Measurements from ENCODE around the gene MDFIC2.
"Not testable (repeated sequence)": the region's sequence is repeated elsewhere in the genome, so short reads cannot be mapped to it uniquely, and the experiment has no call there.

The MDFIC2 gene

DNA sequence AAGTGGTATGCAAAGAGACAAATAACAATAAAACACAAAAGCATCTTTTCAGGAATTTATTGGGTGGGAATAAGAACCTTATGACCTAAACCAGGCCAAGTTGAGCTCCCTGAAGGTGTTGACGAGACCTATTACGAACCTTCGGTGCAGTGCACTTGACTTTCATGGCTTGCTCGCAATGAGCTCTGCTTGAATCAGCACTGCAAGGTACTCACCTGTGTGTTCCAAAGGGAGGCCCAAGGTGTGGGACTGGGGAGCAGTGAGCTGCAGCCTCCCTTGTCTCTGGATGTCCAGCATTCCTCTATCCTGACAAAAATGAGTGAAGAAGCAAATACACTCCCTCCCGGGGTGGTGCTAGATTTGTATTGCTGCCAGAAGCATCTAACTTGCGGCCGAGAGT, at the start of gene MDFIC2:
Gene MDFIC2 (minus strand): TSS at position 303 of the 400 bp plus-strand sequence. CDS start 665 bp downstream, outside the sequence.
- no peak for DNase-seq

DNA sequence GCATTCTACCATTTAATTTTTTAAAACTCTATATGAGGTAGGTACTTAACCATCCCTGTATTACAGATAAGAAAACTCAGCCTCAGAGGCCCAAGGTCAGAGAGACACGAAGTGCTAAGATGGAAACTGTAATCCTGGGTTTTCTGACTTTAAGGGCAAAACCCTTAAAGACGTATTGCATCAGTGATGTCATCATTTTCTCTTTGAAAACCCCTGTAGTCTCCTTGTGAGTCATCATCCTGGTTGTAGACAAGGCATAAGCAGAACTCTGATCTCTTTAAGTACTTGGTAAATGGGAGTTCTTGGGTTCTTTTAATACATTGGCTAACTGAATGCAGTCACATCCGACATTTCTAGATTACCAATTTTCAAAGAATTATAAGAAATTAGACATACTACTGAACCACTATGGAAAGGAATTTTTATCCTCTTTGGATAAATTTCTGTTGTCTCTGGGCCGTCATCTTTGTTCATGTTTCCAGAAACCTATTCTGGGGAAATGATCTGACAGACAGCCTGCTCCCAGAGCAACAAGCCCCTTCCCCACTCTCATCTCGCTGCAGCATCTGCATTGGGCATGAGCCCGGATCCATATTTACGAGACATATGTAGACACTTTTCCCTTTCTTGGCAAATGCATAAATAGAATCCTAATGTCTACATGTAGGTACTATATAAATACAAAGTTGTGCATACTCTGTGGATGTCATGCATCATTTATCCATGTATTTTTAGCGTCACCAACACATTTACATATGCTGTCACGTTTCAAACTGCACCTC, 48.7 kb upstream of the MDFIC2 start:
- no peak for DNase-seq

DNA sequence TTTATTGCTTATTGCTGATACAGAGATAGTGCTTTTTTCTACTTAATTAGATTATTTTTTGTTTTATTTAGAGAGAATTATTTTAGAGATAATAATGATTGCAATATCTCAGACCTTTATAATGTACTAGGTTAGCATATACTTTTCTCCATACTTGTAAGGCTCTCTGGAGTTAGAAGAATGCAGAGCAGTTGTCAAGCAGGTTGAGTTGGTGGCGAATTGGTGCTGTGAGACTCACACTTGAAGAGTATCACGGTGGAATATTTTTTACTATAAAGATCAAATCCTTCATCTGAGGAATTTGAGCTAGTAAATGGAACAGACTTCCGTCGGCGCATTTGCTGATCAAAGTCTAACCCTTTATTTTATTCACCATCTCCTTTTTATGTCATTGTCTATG, 47.3 kb upstream of the MDFIC2 start:
- DNase-seq = no peak

DNA sequence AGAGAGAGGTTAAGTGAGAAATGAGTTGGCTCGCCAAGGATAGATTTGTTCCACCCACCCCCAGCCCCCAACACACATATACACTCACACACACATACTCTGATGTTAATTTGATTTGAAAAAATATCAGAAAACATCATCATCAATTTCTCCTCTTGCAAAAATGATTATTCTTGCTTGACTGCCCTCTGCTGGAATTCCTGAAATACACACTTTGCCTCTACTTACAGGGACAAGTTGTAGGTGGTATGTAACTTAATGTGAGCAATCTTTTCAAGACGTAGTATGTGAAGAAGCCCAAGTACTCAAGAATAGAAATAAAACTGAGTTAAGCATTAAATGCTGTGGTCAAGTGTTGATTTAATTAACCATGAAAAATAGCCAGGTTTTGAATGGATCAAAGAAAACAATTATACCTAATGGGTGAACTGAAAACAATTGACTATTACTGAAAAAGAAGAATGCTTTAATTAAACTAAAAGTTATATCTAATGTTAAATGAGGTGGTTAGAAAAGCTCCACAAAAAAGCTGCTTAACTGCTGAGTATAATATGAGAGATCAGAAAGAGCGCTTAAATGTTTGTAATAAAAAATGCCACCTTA, 46.6 kb upstream of the MDFIC2 start:
- no peak for DNase-seq

DNA sequence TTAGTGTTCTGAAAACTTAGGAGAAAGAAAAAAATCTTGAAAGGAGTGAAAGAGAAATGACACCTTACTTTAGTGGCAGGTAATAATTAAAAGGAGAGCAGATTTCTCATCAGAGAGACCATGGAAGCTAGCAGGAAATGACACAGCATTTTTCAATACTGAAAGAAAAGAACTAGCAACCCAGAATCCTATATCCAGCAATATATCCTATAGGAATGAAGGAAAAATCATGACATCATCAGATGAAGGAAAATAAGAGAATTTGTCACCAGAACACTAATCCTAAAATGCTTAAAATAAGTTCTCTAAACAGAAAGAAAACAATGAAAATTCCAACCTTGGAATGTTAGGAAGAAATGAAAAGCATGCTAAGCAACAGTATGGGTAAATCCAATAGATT, 39.8 kb upstream of the MDFIC2 start:
- no peak for DNase-seq

DNA sequence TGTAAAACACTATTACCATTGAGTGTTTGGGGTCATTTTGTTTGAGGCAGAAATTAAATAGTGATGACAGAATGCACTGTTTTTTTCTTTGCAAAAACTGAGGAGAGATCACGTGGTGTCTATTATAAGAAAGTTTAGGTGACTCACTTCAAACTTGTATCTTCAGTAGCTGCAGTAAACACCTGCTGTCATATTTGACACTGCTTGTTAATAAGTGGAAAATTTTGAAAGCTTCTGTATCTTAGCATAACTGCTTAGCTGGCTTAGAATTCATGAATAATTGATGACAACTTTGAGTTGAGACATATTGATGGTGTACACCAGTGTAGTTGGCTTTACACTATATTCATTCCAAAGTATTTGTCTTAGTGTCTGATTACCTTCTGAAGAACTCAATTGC, 29.7 kb upstream of the MDFIC2 start:
- DNase-seq = no peak

DNA sequence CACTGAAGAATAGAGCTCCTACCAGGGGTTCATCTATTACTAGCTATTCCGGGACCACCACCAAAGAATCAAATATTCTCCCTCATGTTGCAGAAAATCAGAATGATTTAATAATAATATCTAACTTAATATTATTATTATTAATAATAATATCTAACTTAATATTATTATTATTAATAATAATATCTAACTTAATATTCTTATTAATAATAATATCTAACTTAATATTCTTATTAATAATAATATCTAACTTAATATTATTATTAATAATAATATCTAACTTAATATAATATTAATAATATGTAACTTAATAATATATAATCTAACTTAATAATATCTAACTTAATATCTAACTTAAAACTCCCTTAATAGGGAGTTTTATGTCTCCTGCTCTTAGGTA, 24.4 kb upstream of the MDFIC2 start:
- DNase-seq = not testable (repeated sequence)

DNA sequence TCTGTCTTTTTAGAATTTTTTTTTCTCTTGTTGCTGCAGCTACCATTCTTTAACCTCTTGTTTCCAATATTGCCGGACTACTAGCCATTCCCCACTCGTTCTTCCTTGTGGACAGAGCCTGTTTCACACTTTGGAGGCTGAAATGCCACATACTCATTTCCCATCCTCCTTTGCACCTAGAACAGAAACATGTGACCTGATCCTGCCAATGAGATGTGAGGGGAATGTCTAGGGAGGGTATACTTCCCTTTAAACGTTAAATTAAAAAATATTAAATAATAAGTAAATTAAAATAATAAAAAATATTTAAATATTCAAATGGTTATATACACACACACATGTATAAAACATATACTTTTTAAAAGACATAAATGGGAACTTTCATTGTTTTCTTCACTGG, 20.6 kb upstream of the MDFIC2 start:
- DNase-seq = no peak

DNA sequence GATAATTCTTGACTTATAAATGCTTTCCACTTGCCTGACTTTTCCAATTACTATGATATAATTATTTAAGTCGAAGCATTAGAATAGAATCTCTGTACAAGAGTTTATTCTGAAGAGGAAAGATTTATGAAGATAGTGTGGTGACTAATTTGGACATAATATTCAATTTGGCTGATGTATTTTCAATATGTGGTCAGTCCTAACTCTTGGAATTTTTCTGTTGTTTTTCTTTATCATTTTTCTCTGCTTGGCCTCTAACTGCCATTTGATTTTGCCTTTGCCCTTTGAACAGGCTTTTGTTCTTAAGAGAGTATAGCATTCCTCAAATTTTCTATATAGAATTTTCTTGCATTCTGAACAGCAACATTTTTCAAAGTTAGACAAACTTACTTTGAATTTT, 2.6 kb upstream of the MDFIC2 start:
- no peak for DNase-seq

DNA sequence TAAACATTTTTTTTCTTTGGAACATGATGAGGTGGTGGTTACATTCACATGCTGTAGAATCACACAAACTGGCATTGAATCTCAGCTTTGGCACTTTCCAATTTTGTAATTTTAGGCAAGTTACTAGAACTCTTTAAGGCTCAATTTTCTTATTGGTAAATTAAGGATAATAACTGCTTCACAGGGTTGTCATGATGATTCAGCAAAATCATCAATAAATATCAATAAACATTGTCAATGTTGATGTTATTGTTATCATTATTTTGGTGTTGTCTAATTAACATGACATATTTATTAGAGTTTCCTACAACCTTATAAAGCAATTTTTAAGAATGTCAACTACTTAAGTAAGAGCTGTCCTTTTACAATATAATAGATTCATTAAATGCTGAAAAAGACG, 1.6 kb downstream of the MDFIC2 start:
- no peak for DNase-seq

DNA sequence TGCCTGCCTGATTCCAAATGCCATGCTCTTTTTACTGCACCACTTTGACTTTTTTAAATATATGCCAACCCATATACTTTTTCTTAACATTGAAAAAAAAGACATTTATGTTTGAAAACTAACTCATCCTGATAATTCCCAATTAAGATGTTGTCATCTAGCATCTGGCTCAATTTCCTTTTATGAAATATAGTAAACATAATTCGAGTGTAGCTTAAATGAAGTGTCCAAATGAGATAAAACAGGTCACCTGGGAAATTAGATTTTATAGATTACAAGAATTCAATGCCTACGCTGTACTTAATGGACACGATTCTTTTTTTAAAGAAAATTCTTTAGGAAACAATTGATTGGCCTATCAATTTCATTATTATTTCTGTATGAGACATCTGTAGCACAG, 2.8 kb downstream of the MDFIC2 start:
- DNase-seq = no peak

DNA sequence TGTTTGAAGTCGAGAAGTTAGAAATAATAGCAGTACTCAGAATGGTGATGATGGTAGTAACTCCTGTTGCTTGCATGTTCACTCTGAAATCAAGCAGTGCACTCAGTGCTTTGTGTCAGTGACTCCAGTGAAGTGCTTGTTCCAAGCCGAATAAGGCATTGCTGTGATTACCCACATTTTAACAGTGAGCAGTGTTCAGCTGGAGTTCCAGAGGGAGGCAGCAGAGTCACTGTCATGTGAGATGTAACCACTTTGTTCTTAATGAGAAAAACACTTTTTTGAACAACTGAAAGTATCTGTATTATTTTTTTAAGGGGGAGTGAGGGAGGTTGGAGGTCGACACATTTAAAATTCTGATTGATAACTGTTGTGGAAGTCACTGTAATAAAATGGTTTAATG, 3.7 kb downstream of the MDFIC2 start:
- no peak for DNase-seq

DNA sequence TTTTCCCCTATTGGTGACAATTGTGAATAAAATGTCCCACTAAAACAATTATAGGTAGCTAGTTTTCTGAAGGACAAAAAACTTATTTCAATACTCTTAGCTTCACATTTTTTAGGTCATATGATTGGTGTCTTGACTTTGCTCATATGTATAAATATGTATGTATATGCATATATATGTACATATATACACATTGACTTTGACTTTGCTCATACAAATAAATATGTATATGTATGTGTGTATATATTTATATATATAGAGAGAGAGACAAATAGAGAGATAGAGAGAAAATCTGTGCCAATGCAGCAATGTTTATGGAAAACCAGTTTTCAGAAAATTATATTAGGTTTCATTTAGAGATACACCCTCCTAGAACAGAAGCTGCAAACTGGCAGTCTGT, 5.7 kb downstream of the MDFIC2 start:
- no peak for DNase-seq

DNA sequence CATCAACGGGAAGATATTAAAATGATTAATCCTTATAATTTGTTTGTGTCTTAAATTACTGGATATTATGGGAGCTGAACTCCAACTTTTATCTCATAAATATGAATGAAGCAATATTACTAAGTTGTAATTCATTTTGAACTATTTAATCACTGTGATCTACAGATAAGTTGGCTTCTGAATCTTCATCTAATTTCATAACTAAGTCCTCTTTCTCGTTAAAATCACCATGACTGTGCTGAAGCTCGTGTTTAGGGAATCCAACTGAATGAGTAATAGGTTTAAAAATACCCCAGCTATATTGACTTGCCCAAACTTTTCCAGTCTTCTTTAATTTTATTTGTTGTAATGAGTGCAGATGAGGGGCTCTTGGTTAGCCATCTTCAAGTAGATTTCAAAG, 14.1 kb downstream of the MDFIC2 start:
- DNase-seq = no peak

DNA sequence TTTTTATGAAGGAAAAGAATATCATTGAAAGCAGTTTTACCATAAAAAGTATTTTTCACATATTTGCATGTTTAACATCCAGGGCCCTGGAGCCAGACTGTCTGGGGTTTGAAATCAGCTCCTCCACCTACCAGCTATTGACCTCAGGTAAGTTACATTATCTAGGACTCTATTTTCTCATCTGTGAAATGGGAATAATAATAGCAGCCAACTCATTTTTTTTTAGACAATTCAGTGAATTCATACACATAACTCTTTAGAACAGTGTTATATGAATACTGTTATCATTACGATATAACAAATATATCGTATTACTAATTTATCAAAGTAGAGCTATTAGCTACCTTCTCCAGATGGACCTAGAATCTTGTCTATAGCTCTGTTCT, 21.3 kb downstream of the MDFIC2 start:
- no peak for DNase-seq

DNA sequence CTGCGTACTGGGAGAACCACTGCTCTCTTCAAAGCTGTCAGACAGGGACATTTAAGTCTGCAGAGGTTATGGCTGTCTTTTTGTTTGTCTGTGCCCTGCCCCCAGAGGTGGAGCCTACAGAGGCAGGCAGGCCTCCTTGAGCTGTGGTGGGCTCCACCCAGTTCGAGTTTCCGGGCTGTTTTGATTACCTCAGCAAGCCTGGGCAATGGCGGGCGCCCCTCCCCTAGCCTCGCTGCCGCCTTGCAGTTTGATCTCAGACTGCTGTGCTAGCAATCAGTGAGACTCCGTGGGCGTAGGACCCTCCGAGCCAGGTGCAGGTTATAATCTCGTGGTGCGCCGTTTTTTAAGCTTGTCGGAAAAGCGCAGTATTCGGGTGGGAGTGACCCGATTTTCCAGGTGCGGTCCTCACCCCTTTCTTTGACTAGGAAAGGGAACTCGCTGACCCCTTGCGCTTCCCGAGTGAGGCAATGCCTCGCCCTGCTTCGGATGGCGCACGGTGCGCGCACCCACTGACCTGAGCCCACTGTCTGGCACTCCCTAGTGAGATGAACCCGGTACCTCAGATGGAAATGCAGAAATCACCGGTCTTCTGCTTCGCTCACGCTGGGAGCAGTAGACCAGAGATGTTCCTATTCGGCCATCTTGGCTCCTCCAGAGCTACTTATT, 21.9 kb downstream of the MDFIC2 start:
- DNase-seq = not testable (repeated sequence)

DNA sequence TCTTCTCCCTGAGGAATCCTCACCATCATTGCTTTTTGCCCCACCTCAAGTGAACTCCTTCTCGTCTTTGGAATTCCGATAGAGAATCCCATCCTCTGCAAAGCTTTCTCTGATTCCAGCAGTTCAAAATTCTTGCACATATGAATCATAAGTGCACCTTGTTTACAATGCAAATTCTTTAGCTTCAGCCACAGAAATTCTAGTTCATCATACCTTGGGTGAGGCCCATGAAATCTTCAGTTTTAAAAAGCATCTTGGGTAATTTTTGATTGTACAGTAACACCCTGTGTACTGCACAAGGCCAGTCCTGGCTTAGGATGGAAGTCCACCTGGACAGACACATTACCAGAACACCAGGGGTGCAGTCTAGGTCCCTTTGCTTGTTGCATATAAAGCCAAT, 30.8 kb downstream of the MDFIC2 start:
- no peak for DNase-seq

DNA sequence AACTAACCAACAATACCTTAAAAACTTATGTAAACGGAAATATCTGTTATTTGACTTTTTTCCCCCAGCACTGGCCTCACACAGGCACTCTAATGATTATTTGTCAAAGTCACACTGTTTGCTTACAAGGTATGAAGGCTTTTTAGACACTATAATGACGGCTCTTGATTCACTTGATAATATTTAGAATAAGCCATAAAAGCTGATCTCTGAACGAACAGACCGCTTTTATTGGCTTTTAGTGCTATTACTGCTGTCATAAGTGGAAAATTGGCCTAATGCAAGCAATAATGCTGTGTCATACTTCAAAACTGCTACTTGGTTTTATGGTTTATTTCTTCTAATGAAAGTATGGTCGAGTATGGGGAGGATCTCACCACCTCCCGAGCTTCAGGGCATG, 35.1 kb downstream of the MDFIC2 start:
- DNase-seq = no peak

DNA sequence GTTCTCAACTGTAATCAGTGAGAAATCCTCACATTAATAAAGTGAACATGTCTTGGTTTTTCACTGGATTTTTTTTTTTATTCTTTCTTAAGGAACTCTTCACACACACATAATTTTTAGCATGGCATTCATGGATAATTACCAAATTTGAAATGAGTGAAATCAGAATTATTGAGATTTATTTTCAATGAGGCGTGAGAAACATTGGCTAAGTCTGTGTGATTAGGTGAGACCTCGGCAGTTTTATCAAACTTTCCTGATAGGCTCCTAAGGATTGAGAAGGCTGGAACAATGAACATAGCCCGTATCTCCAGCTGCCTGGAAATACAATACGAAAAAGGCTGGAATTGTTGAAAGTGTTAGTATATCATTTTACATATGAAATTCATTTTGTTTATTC, 35.5 kb downstream of the MDFIC2 start:
- no peak for DNase-seq

DNA sequence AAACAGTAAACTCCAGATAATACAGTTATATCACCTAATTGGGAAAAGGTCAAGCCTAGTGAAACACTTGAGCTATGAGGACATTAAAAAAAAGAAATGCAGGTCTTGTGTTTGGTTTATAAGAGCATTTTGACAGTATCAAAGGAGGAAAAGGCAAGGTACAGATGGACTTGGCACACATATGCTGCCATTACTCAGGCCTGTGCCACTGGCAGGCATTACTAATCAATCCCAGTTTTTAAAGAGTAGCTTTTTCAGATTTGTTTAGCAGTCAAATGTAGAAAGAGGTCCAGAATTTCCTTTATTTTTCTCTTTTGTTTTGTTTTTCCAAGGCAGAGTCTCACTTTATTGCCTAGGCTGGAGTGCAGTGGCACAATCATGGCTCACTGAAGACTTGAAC, 38.9 kb downstream of the MDFIC2 start:
- peak in 1 of 2 experiments; percentile 1 for DNase-seq

DNA sequence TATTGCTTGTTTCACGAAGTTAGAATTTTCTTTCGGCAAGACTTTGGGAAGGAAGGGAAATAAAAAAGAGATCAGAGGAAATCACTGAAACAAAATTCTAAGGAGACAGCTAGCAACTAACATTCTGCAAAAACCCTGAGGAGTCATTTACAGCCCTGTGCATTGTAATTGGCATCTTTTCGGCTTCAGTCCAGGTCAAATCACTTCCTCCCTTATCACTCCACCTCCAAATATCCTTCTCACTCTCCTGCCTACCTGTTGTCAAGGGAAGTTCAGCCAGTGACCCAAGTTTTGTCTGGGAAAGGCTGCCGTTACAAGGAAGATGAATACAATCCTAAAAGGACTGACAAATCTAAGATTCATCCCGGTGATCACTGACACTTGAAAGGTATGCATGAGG, 39.6 kb downstream of the MDFIC2 start:
- DNase-seq = no peak

DNA sequence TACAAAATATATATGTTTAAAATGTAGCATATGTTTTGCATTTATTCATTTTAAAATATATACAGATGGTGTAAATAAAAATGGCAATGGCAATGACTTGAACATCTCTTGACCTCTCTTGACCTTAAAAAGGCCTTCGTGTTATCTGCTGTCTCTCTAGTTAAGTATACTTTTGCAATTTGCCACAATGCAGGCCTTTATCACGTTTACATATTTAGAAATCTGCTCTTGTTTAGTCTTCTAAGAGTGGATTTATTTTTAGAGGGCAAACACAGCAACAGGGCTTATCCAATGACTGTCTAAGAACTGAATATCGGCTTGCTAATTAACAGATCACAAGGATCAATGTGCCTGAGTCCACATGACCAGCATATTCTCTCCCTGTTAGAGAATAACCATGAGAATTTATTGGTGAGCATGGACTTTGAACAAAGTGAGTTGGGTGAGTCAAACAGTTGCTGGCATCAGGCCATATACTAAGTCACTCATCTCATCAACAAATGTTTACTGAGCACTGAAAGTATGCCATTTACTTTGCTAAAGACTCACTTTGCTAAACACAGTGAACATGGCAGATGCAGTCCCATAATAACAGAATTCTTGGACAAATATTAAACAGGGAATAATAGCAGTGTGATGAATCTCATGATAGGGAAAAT, 48.2 kb downstream of the MDFIC2 start:
- DNase-seq = no peak

DNA sequence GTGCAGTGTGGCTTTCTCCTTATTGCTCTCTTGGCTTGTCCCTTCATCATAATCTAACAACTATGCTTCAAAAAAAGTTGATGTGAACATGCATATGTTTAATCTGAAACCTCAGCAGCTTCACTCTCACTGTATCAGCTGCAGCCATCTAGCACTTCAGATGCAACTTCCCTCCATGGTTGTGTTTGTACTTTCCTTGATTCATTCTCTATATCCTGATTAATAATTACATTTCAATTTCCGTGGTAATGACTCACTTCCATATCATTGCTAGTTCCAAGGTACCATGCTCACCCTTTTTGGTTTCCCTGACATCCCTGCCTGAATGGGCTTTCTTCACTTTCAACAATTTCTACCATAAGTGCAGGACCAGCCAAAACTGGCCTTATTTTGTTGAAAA, 51.2 kb downstream of the MDFIC2 start:
- DNase-seq = no peak

DNA sequence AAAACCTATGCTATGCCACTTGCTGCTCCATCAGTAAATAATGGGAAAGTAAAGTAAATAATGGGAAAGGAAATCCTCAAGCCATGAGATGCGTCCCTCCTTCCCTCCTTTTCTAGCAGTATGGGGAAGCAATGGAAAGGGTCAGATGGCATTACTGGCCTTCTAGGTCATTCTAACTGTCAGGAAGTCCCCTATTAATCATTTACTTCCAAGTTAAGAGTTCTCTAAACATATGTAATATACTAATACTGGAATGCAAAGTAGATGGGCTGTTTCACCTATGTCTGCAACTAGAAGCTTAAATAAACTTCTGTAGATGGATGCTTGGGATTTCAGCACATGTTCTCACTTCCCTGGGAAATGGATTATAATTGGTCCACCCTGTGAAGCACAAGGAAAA, 55.9 kb downstream of the MDFIC2 start:
- DNase-seq = no peak
